ENCODE measurements around the gene RETREG2.

GRCh38 chr2:219131744-219132143, 46.3 kb upstream of the RETREG2 start:
- TF ChIP-seq CTCF (IDR thresholded peaks at IDR 0.05) (no peak), POLR2A (IDR thresholded peaks at IDR 0.05) (no peak)
